ENCODE measurements around the gene LRP11. TPM values are rescaled to one million over a fixed set of nuclear protein-coding genes. Genes with fewer than 3 reads are reported as not detected.

Gene LRP11
- total RNA-seq, 3 donors from 2014 or later (not counting 1 experiment from before 2014, with no cell fraction given): 0.16 to 0.43 (median 0.26) TPM

DNA sequence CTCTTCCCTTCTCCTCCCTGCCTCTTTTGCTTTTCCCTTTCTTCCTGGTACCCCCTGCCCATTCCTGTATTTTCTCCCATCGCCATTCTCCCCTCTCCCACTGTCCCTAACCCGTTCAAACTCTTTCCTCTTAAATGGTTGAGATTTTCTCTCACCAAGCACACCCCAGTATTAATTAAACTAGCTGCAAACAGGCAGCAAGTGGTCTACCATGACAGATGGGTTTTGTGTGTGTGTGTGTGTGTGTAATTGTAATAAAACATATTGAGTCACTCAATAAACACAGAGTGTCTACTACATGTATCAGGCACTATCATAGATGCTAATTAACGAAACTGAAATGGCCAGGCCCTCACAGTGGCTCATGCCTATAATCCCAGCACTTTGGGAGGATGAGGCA is 27.1 kb upstream of the LRP11 start:
- peaks cover 14 to 30% of the 10 kb centered on the region in 2 donors for H3K27me3 Mint-ChIP-seq (ENCODE audit: low read depth in 2 of 2)
- ATAC-seq: no peak
- Histone ChIP-seq H3K4me3 (ENCODE audit: low read length) (no peak overlapping the region), H3K9me3 (ENCODE audit: control insufficient read depth, insufficient read depth, low read length) (no peaks in the 10 kb centered on the region), H3K27me3 (ENCODE audit: control insufficient read depth, insufficient read depth, low read length) (no peaks in the 10 kb centered on the region), H3K27ac (ENCODE audit: low read length) (no peak overlapping the region), H3K36me3 (ENCODE audit: control insufficient read depth, insufficient read depth, low read length) (no peaks in the 10 kb centered on the region), H3K4me1 (ENCODE audit: control insufficient read depth, insufficient read depth, low read length) (no peaks in the 10 kb centered on the region)
- H3K9me3 Mint-ChIP-seq: no peaks in the 10 kb centered on the region
- intact Hi-C loops (cut with micrococcal nuclease): no loop called here
- no peak overlapping the region for H3K27ac Mint-ChIP-seq
- DNase-seq: no peak
- no peak overlapping the region for H3K4me3 Mint-ChIP-seq
- H3K36me3 Mint-ChIP-seq: no peaks in the 10 kb centered on the region
- no peak for TF ChIP-seq CTCF (IDR thresholded peaks at IDR 0.05)
- H3K4me1 Mint-ChIP-seq: peaks cover 0 to 6% of the 10 kb centered on the region in 2 donors
- WGBS (ENCODE audit: insufficient coverage): 78% methylated on average over 3 of the region's 3 CpGs

GRCh38 chr6:149890629-149891045 is 26.5 kb upstream of the LRP11 start:
- Mint-ChIP-seq H3K27ac (no peak overlapping the region), H3K27me3 (ENCODE audit: low read depth in 2 of 2) (peaks cover 14 to 30% of the 10 kb centered on the region in 2 donors), H3K4me1 (peaks cover 0 to under 1% of the 10 kb centered on the region in 2 donors), H3K9me3 (no peaks in the 10 kb centered on the region), H3K36me3 (no peaks in the 10 kb centered on the region), H3K4me3 (no peak overlapping the region)
- H3K4me1 ChIP-seq (ENCODE audit: control insufficient read depth, insufficient read depth, low read length): no peaks in the 10 kb centered on the region
- no peak overlapping the region for H3K4me3 ChIP-seq (ENCODE audit: low read length)
- intact Hi-C loops (cut with micrococcal nuclease): no loop called here
- H3K27ac ChIP-seq (ENCODE audit: low read length): no peak overlapping the region
- H3K27me3 ChIP-seq (ENCODE audit: control insufficient read depth, insufficient read depth, low read length): no peaks in the 10 kb centered on the region
- ATAC-seq (no peak), DNase-seq (no peak)
- H3K36me3 ChIP-seq (ENCODE audit: control insufficient read depth, insufficient read depth, low read length): no peaks in the 10 kb centered on the region
- WGBS (ENCODE audit: insufficient coverage): 77% methylated on average over 6 of the region's 6 CpGs
- no peaks in the 10 kb centered on the region for H3K9me3 ChIP-seq (ENCODE audit: control insufficient read depth, insufficient read depth, low read length)
- TF ChIP-seq CTCF (IDR thresholded peaks at IDR 0.05): no peak

GRCh38 chr6:149889326-149889725 is 25.2 kb upstream of the LRP11 start:
- no peak for TF ChIP-seq CTCF (IDR thresholded peaks at IDR 0.05)
- 67% methylated on average over 7 of the region's 7 CpGs for WGBS (ENCODE audit: insufficient coverage)
- no peaks in the 10 kb centered on the region for H3K9me3 ChIP-seq (ENCODE audit: control insufficient read depth, insufficient read depth, low read length)
- Mint-ChIP-seq H3K27me3 (ENCODE audit: low read depth in 2 of 2) (peaks cover 11 to 30% of the 10 kb centered on the region in 2 donors), H3K9me3 (no peaks in the 10 kb centered on the region), H3K36me3 (no peaks in the 10 kb centered on the region), H3K27ac (no peak overlapping the region), H3K4me3 (no peak overlapping the region), H3K4me1 (no peaks in the 10 kb centered on the region)
- no peak overlapping the region for H3K4me3 ChIP-seq (ENCODE audit: low read length)
- H3K27ac ChIP-seq (ENCODE audit: low read length): no peak overlapping the region
- DNase-seq (no peak), ATAC-seq (no peak)
- no peaks in the 10 kb centered on the region for H3K27me3 ChIP-seq (ENCODE audit: control insufficient read depth, insufficient read depth, low read length)
- intact Hi-C loops (cut with micrococcal nuclease): no loop called here
- no peaks in the 10 kb centered on the region for H3K4me1 ChIP-seq (ENCODE audit: control insufficient read depth, insufficient read depth, low read length)
- no peaks in the 10 kb centered on the region for H3K36me3 ChIP-seq (ENCODE audit: control insufficient read depth, insufficient read depth, low read length)

GRCh38 chr6:149888659-149889058 is 24.5 kb upstream of the LRP11 start:
- DNase-seq (no peak), ATAC-seq (no peak)
- Mint-ChIP-seq H3K4me3 (no peak overlapping the region), H3K27ac (no peak overlapping the region), H3K36me3 (no peaks in the 10 kb centered on the region), H3K9me3 (no peaks in the 10 kb centered on the region), H3K4me1 (no peaks in the 10 kb centered on the region), H3K27me3 (ENCODE audit: low read depth in 2 of 2) (peaks cover 12 to 29% of the 10 kb centered on the region in 2 donors)
- no peaks in the 10 kb centered on the region for H3K4me1 ChIP-seq (ENCODE audit: control insufficient read depth, insufficient read depth, low read length)
- TF ChIP-seq CTCF (IDR thresholded peaks at IDR 0.05): no peak
- H3K9me3 ChIP-seq (ENCODE audit: control insufficient read depth, insufficient read depth, low read length): no peaks in the 10 kb centered on the region
- 62% methylated on average over 1 of the region's 1 CpG for WGBS (ENCODE audit: insufficient coverage)
- no peaks in the 10 kb centered on the region for H3K36me3 ChIP-seq (ENCODE audit: control insufficient read depth, insufficient read depth, low read length)
- H3K4me3 ChIP-seq (ENCODE audit: low read length): no peak overlapping the region
- intact Hi-C loops (cut with micrococcal nuclease): no loop called here
- no peaks in the 10 kb centered on the region for H3K27me3 ChIP-seq (ENCODE audit: control insufficient read depth, insufficient read depth, low read length)
- H3K27ac ChIP-seq (ENCODE audit: low read length): no peak overlapping the region
